Measurements from ENCODE around the gene ATP6V0D1. TPM values are rescaled to one million over a fixed set of nuclear protein-coding genes. Genes with fewer than 3 reads are reported as not detected.

ATP6V0D1 gene
- total RNA-seq, 1 experiment from 2014 or later, result 43.0 TPM

GRCh38 chr16:67466581-67466980 is 14.4 kb downstream of the ATP6V0D1 start:
- H3K27me3 Mint-ChIP-seq (ENCODE audit: low read depth), result no peaks in the 10 kb centered on the region
- H2BK5ac ChIP-seq (ENCODE audit: insufficient read length, low read length), result no peak overlapping the region
- no peaks in the 10 kb centered on the region for H3K36me3 Mint-ChIP-seq (ENCODE audit: insufficient read depth in 1 of 3, low read depth in 3 of 3)
- H3K27me3 ChIP-seq (ENCODE audit: insufficient read depth, low read length), result no peaks in the 10 kb centered on the region
- H3K9me3 ChIP-seq (ENCODE audit: control insufficient read depth, low read depth, low read length), result no peaks in the 10 kb centered on the region
- H2AK5ac ChIP-seq (ENCODE audit: insufficient read length, low read length), result no peak overlapping the region
- no peak for DNase-seq
- H2BK15ac ChIP-seq (ENCODE audit: low read depth, low read length), result no peak overlapping the region
- no peaks in the 10 kb centered on the region for H4K20me1 ChIP-seq (ENCODE audit: control insufficient read depth, insufficient read depth, insufficient read length)
- WGBS (ENCODE audit: extremely low coverage, insufficient read length, low lambda C conversion rate), result no CpG with 5 or more reads among the region's 6 CpGs
- H3K27ac ChIP-seq (ENCODE audit: insufficient read length, low read depth, low read length), result no peak overlapping the region
- no peak overlapping the region for H3K9ac ChIP-seq (ENCODE audit: extremely low read depth, insufficient read length, low read length)
- H2AFZ ChIP-seq (ENCODE audit: low read length), result no peak overlapping the region
- H3K79me2 ChIP-seq (ENCODE audit: insufficient read depth, low read length), result no peaks in the 10 kb centered on the region
- no peaks in the 10 kb centered on the region for H3K23me2 ChIP-seq (ENCODE audit: insufficient read length, low read depth, low read length, poor library complexity, severe bottlenecking)
- no peak overlapping the region for H3K14ac ChIP-seq (ENCODE audit: insufficient read depth, low read length)
- no peak overlapping the region for H3K4me3 Mint-ChIP-seq
- H3K27ac Mint-ChIP-seq, result peak overlapping the region in 1 of 3 experiments; percentile 45; a peak in 1 of 7 replicates
- no peak overlapping the region for H4K5ac ChIP-seq (ENCODE audit: insufficient read length, low read depth, low read length)
- H3T11ph ChIP-seq (ENCODE audit: low read length), result no peak overlapping the region
- H3K9me3 Mint-ChIP-seq, result no peaks in the 10 kb centered on the region
- H3K4me1 ChIP-seq (ENCODE audit: insufficient read depth, low read length), result no peaks in the 10 kb centered on the region
- H3K56ac ChIP-seq (ENCODE audit: insufficient read length, low read depth, low read length), result no peak overlapping the region
- no peak overlapping the region for H3K23ac ChIP-seq (ENCODE audit: insufficient read length, low read depth, low read length)
- no peak overlapping the region for H2BK120ac ChIP-seq (ENCODE audit: low read depth, low read length, poor library complexity, severe bottlenecking)
- no peak overlapping the region for H3K4me2 ChIP-seq (ENCODE audit: insufficient read depth, insufficient read length, low read length)
- no peak overlapping the region for H3K18ac ChIP-seq (ENCODE audit: insufficient read length, low read depth, low read length)
- no peak overlapping the region for H2BK20ac ChIP-seq (ENCODE audit: low read depth, low read length, poor library complexity, severe bottlenecking)
- H2BK12ac ChIP-seq (ENCODE audit: insufficient read length, low read depth, low read length), result no peak overlapping the region
- no peak overlapping the region for H4K91ac ChIP-seq (ENCODE audit: insufficient read length, low read depth, low read length)
- H3K4ac ChIP-seq (ENCODE audit: low read depth, low read length), result no peak overlapping the region
- no peak for TF ChIP-seq CTCF (conservative IDR thresholded peaks at IDR 0.05)
- peaks cover 4% of the 10 kb centered on the region in 2 experiments for H3K4me1 Mint-ChIP-seq
- no peaks in the 10 kb centered on the region for H3K79me1 ChIP-seq (ENCODE audit: insufficient read depth, low read depth, low read length, poor library complexity, severe bottlenecking)
- no peak overlapping the region for H4K8ac ChIP-seq (replicated peaks; ENCODE audit: insufficient read length, low read depth, low read length)

All from H9 (cell line).